Body of pancreas (tissue), 4 donors: ENCODE results near the gene CD82. TPM values are rescaled to one million over a fixed set of nuclear protein-coding genes. Genes with fewer than 3 reads are reported as not detected.

Experiments used
- ATAC-seq: fragments of 150-250 bp; one replicate; pipeline ENCODE4 v1.9.1; 2016
- DNase-seq, 4 donors: peaks; one replicate each; pipeline ENCODE4 v3.0.0-alpha.2; 2019
- H3K27ac ChIP-seq, 4 donors: fragments of 200-600 bp; sonication (generic); 1 replicate in 3 of 4; 2 replicates in 1 of 4; pipeline versions ENCODE4 v1.5.1 to v1.6.1; 2016 to 2019; ENCODE audit warnings: mild to moderate bottlenecking in 1 of 4, mixed read lengths in 1 of 4, moderate library complexity in 1 of 4
- H3K27me3 ChIP-seq, 2 donors: fragments of 200-600 bp; sonication (generic); one replicate each; pipeline ENCODE4 v1.6.0; 2016; ENCODE audit warnings: mild to moderate bottlenecking in 1 of 2
- H3K36me3 ChIP-seq, 2 donors: fragments of 200-600 bp; sonication (generic); replicated peaks in 1 of 2; 2 replicates each; pipeline ENCODE4 v1.5.1; 2016; ENCODE audit warnings: low read depth in 2 of 2; ENCODE audit not compliant: insufficient read depth in 1 of 2
- H3K4me1 ChIP-seq: fragments of 200-600 bp; sonication (generic); one replicate; pipeline ENCODE4 v1.6.0; 2016
- H3K4me3 ChIP-seq, 2 donors: fragments of 200-600 bp; sonication (generic); 1 replicate in 1 of 2; 2 replicates in 1 of 2; pipeline ENCODE4 v1.5.1; 2016 to 2019
- H3K9me3 ChIP-seq, 3 donors: fragments of 200-600 bp; sonication (generic); 1 replicate in 2 of 3; 2 replicates in 1 of 3; pipeline ENCODE4 v1.5.1; 2016
- POLR2A ChIP-seq, 3 donors: fragments of 450-650 bp; IDR thresholded peaks; one replicate each; pipeline ENCODE4 v1.6.1; 2016; ENCODE audit warnings: antibody characterized with exemption in 3 of 3, mild to moderate bottlenecking in 2 of 3
- WGBS, 2 donors: methylation state at CpG; one replicate each; pipeline ENCODE4 v1.1.5; 2017; 5-methylcytosine and 5-hydroxymethylcytosine counted together
- intact Hi-C: fragments of 100-400 bp; cut with DNase I; formaldehyde crosslinking; loops from one replicate; pipeline ENCODE4 v1.15.1; 2023
- total RNA-seq, 2 donors: library from RNA; depleted of rRNA; stranded (reverse); fragments of >200 nt; gene quantifications; one replicate each; pipeline ENCODE4 v1.1.0, GENCODE V29; 2016
- TF ChIP-seq, protein P1 (sequence below), 7 experiments: fragments of 450-650 bp in 4 of 7; fragments of 200-600 bp in 3 of 7; sonication (generic) in 3 of 7; IDR thresholded peaks; one replicate each; pipeline ENCODE4 v1.5.1; 2016 to 2019; ENCODE audit warnings: antibody characterized with exemption in 7 of 7

The CD82 gene
- total RNA-seq, 2 donors from 2014 or later, result 11.4 to 13.5 TPM

DNA sequence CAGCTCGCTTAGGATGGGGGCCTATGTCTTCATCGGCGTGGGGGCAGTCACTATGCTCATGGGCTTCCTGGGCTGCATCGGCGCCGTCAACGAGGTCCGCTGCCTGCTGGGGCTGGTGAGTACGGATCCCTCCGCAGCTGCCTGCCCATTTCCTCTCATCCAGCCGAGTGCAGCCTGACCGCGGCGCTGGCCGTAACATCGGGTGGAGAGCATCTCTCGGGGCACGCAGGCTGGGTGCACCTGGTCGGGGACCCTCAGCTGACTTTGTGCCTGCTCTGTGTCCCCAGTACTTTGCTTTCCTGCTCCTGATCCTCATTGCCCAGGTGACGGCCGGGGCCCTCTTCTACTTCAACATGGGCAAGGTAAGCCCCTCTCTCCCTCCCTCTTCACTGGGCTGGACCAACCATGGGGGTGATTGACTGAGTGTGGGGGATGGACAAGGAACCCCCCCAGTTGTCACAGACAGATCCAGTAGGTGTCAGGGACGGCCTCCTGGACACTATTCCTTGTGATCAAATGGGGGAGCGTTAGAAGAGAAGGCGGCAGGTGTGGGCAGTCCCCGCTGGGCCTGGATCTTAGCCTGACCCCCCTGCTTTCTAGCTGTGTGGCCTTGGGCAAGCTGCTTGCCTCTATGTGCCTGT, 39.7 kb downstream of the CD82 start:
- TF ChIP-seq, protein P1, sequence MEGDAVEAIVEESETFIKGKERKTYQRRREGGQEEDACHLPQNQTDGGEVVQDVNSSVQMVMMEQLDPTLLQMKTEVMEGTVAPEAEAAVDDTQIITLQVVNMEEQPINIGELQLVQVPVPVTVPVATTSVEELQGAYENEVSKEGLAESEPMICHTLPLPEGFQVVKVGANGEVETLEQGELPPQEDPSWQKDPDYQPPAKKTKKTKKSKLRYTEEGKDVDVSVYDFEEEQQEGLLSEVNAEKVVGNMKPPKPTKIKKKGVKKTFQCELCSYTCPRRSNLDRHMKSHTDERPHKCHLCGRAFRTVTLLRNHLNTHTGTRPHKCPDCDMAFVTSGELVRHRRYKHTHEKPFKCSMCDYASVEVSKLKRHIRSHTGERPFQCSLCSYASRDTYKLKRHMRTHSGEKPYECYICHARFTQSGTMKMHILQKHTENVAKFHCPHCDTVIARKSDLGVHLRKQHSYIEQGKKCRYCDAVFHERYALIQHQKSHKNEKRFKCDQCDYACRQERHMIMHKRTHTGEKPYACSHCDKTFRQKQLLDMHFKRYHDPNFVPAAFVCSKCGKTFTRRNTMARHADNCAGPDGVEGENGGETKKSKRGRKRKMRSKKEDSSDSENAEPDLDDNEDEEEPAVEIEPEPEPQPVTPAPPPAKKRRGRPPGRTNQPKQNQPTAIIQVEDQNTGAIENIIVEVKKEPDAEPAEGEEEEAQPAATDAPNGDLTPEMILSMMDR (IDR thresholded peaks at IDR 0.05), result no peak
- TF ChIP-seq POLR2A (IDR thresholded peaks at IDR 0.05), result no peak
- intact Hi-C loops, result no loop called here
- Histone ChIP-seq H3K9me3 (no peaks in the 10 kb centered on the region), H3K4me3 (no peak overlapping the region), H3K27ac (no peak overlapping the region), H3K36me3 (no peaks in the 10 kb centered on the region), H3K4me1 (no peaks in the 10 kb centered on the region), H3K27me3 (no peaks in the 10 kb centered on the region)
- DNase-seq (no peak), ATAC-seq (no peak)
- WGBS, 2 donors, result 90% methylated on average over 20 to 25 of the region's 25 CpGs

DNA sequence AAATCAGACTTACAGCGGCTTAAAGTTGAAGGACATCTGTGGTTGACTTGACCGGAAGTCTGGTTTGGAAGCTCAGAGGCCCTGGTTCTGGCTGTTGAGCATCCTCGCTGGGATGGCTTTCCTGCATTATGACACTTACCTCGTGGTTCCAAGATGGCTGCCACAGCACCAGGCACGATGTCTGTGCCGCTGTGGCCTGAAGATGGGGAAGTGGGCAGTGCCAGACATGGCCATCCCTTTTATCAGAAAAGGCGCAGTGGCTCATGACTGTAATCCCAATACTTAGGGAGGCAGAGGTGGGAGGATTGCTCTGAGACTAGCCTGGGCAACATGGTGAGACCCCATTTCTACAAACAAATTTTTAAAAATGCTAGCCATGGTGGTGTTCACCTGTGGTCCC, 40.5 kb downstream of the CD82 start:
- intact Hi-C loops, result no loop called here
- H3K36me3 ChIP-seq, result no peaks in the 10 kb centered on the region
- TF ChIP-seq, protein P1 (IDR thresholded peaks at IDR 0.05), result no peak
- no peak for TF ChIP-seq POLR2A (IDR thresholded peaks at IDR 0.05)
- no peak overlapping the region for H3K27ac ChIP-seq
- DNase-seq (no peak), ATAC-seq (no peak)
- no peaks in the 10 kb centered on the region for H3K9me3 ChIP-seq
- no peaks in the 10 kb centered on the region for H3K27me3 ChIP-seq
- 89 to 93% methylated on average over 7 of the region's 7 CpGs for WGBS, 2 donors
- H3K4me3 ChIP-seq, result no peak overlapping the region
- no peaks in the 10 kb centered on the region for H3K4me1 ChIP-seq

DNA sequence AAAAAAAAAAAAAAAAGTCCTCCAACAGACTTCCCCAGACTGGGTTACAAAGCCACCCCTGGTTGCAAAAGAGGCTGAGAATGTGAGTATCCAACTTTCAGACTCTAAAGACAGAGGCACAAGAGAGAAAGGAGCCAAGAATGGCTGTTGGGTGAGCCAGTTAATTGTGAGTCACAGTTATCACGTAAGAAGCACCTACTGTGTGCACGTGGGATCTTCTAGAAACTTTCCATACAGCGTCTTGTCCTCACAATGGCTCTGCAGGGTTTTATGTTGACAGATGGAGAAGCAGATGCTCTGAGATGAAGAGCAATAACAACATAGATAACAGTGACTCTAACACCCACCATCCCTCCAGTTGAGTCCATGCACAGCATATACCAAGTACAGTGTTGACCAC, 41.0 kb downstream of the CD82 start:
- intact Hi-C loops, result no loop called here
- no peaks in the 10 kb centered on the region for H3K4me1 ChIP-seq

DNA sequence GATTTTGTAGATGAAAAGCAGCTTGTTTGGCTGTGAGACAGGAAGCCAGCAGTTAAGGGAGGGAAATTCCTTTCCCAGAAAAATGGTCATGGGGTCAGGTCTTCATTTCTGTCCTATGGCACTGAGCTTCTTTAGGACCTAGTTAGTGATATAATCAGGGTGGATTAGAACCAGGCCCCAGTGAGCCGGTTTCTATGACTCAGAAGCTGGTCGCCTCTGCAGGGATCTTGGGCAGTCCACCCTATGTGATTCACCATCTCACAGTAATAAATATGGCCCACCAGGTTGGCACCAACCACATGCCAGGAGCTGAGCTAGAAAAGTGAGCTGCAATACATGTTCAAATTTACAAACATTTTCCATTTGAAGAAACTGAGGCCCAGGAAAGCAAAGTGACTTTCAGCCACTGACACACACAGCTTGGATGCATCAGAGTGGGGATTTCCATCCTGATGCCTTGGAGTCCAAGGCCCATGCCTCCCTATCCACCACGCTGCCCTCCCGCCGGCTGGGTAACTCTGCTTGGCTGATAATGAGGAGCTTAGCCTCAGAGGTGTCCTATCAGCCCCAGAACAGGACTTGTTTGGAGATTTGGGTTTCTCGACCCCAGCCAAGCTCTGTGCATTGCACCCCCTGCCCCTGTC, 42.0 kb downstream of the CD82 start:
- no peak for DNase-seq
- no peaks in the 10 kb centered on the region for H3K4me1 ChIP-seq
- intact Hi-C loops, result no loop called here

More for the DNA sequence above, 41.0 kb downstream of the CD82 start:
- no peaks in the 10 kb centered on the region for H3K36me3 ChIP-seq
- no peak overlapping the region for H3K27ac ChIP-seq
- WGBS, 2 donors, result 74 to 75% methylated on average over 3 of the region's 3 CpGs
- ATAC-seq (no peak), DNase-seq (no peak)
- TF ChIP-seq, protein P1 (IDR thresholded peaks at IDR 0.05), result no peak
- TF ChIP-seq POLR2A (IDR thresholded peaks at IDR 0.05), result no peak
- H3K27me3 ChIP-seq, result no peaks in the 10 kb centered on the region
- H3K9me3 ChIP-seq, result no peaks in the 10 kb centered on the region
- no peak overlapping the region for H3K4me3 ChIP-seq

More for the DNA sequence above, 42.0 kb downstream of the CD82 start:
- no peaks in the 10 kb centered on the region for H3K9me3 ChIP-seq
- 78 to 89% methylated on average over 4 to 6 of the region's 6 CpGs for WGBS, 2 donors
- ATAC-seq, result no peak
- H3K27me3 ChIP-seq, result no peaks in the 10 kb centered on the region
- no peak overlapping the region for H3K4me3 ChIP-seq
- H3K27ac ChIP-seq, result no peak overlapping the region
- no peak for TF ChIP-seq POLR2A (IDR thresholded peaks at IDR 0.05)
- TF ChIP-seq, protein P1 (IDR thresholded peaks at IDR 0.05), result no peak
- H3K36me3 ChIP-seq, result no peaks in the 10 kb centered on the region
